ENCODE results near the gene TIMM21. TPM values are rescaled to one million over a fixed set of nuclear protein-coding genes. Genes with fewer than 3 reads are reported as not detected.

The TIMM21 gene
- total RNA-seq, 3 donors from 2014 or later = 30.8 to 38.1 (median 35.9) TPM

DNA sequence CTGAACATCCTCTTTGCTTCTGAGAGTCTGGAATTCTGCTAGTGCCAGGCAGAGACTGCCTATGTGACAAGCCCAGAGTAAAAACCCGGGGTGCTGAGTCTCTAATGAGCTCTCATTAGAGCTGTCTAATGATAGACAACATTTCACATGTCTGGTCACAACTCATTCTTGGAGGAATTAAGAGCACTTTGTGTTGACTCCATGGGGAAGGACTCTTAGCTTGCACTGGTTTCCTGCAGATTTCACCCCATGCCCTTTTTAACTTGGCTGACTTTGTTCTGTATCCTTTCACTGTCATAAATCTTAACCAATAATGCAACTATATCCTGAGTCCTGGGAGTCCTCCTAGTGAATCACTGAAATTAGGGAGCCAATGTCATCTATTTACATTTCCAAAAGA is 34.2 kb upstream of the TIMM21 start:
- Histone ChIP-seq H3K27me3 (no peaks in the 10 kb centered on the region), H3K4me3 (no peak overlapping the region), H3K4me1 (no peaks in the 10 kb centered on the region), H3K36me3 (no peaks in the 10 kb centered on the region), H3K27ac (no peak overlapping the region), H3K9me3 (peaks cover 0 to 4% of the 10 kb centered on the region in 2 donors)
- no peak for DNase-seq (ENCODE audit: low spot score in 2 of 2)
- TF ChIP-seq, protein P1, sequence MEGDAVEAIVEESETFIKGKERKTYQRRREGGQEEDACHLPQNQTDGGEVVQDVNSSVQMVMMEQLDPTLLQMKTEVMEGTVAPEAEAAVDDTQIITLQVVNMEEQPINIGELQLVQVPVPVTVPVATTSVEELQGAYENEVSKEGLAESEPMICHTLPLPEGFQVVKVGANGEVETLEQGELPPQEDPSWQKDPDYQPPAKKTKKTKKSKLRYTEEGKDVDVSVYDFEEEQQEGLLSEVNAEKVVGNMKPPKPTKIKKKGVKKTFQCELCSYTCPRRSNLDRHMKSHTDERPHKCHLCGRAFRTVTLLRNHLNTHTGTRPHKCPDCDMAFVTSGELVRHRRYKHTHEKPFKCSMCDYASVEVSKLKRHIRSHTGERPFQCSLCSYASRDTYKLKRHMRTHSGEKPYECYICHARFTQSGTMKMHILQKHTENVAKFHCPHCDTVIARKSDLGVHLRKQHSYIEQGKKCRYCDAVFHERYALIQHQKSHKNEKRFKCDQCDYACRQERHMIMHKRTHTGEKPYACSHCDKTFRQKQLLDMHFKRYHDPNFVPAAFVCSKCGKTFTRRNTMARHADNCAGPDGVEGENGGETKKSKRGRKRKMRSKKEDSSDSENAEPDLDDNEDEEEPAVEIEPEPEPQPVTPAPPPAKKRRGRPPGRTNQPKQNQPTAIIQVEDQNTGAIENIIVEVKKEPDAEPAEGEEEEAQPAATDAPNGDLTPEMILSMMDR (IDR thresholded peaks at IDR 0.05) = no peak
- TF ChIP-seq POLR2AphosphoS5 (IDR thresholded peaks at IDR 0.05) = no peak
- no peak for TF ChIP-seq POLR2A (IDR thresholded peaks at IDR 0.05)
- intact Hi-C loops (cut with DNase I; ENCODE audit: low total_unique reads) = no loop called here

DNA sequence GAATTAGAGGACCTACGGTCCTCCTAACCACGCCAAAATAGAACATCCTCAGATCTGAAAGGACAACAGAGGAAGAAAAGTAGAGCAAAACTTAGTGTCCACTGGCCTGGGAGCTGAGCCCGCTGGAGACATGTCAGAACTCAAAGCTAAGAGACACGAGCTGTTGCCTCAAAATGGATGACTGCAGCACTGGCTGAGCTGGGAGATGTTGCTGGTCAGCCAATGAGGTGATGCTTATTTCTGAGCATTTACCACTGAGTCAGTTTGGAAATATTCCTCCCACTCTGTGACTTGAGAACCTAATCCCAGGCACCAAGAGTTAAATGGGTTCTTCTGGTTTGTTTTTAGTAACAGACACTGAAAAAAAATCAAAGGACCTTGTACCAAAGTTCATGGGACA is 33.3 kb upstream of the TIMM21 start:
- H3K27ac ChIP-seq = no peak overlapping the region
- H3K4me3 ChIP-seq = no peak overlapping the region
- no peaks in the 10 kb centered on the region for H3K36me3 ChIP-seq
- intact Hi-C loops (cut with DNase I; ENCODE audit: low total_unique reads) = loop anchor here (5.0 kb wide), 1 partner anchor 1352 kb away; no protein-coding TSS in a partner anchor
- H3K4me1 ChIP-seq = no peaks in the 10 kb centered on the region
- no peaks in the 10 kb centered on the region for H3K9me3 ChIP-seq
- no peaks in the 10 kb centered on the region for H3K27me3 ChIP-seq
- no peak for DNase-seq (ENCODE audit: low spot score in 2 of 2)
- TF ChIP-seq POLR2A (IDR thresholded peaks at IDR 0.05) (no peak), POLR2AphosphoS5 (IDR thresholded peaks at IDR 0.05) (no peak)
- TF ChIP-seq, protein P1 (IDR thresholded peaks at IDR 0.05) = no peak

DNA sequence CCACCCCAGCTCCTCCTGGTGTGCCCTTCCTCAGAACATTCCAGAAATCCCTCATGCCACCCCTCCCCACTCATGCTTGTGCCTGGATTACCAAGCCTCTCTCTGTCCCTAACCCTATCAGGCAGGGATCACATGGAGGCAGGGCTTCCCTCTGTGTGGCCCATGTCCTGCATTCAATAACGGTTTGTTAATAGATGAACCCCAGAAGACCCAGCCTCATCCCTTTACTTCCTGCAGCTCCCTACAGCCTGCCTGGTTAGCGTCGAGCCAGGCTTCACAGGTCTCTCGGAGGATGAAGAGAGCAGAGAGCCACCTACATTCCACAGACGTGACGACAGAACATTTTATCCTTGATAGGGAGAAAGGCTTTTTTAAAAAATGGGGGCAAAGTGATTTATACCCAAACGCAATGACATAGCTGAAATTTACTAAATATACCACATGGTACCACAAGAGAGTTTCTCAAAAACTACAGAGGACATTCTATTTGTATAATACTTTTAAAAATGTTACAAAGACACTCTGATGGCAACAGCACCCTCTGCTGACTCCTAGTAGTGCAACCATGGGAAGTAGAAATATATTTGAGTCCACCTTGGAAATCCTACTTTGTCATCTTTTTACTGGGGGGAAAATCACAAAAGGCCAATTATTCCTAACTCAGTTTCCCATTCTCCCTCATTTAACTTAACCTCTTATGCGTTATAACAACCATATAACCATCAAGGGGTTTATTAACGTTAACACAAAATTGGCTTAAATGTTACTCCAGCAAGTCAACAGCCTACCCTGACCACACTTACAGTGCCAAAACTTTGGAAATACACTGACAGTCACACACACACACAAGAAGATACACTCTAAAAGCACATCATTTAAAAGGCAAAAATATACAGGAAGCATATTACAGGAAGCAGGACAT is 31.4 kb upstream of the TIMM21 start:
- Histone ChIP-seq H3K9me3 (no peaks in the 10 kb centered on the region), H3K4me1 (no peaks in the 10 kb centered on the region), H3K4me3 (no peak overlapping the region), H3K27ac (no peak overlapping the region), H3K27me3 (no peaks in the 10 kb centered on the region), H3K36me3 (no peaks in the 10 kb centered on the region)
- intact Hi-C loops (cut with DNase I; ENCODE audit: low total_unique reads) = loop anchor here (5.0 kb wide), 1 partner anchor 1350 kb away; no protein-coding TSS in a partner anchor
- no peak for DNase-seq (ENCODE audit: low spot score in 2 of 2)
- TF ChIP-seq POLR2A (IDR thresholded peaks at IDR 0.05) (no peak), POLR2AphosphoS5 (IDR thresholded peaks at IDR 0.05) (no peak)
- TF ChIP-seq, protein P1 (IDR thresholded peaks at IDR 0.05) = peak in 2 of 3 donors; percentile 18 to 23

DNA sequence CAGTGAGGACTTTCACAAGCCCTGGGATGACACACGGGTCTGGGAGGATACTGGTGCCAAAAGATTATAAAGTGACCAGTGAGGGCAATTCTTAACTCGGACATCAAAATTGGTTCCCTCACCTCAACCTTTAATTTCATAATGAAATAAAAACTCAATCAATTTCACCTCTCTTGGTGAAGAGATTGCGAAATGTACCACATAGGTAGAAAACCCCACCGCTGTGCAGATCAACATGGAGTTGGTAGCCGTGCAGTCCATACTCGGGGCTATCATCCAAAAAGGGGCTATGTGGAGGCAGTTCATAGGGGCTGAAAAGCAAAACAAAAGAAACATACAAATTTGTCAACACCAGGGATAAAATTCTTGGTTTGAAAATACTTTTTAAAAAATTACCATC is 25.1 kb upstream of the TIMM21 start:
- intact Hi-C loops (cut with DNase I; ENCODE audit: low total_unique reads) = no loop called here
- Histone ChIP-seq H3K27ac (no peak overlapping the region), H3K36me3 (no peaks in the 10 kb centered on the region), H3K27me3 (no peaks in the 10 kb centered on the region), H3K4me3 (no peak overlapping the region), H3K9me3 (no peaks in the 10 kb centered on the region), H3K4me1 (no peaks in the 10 kb centered on the region)
- DNase-seq (ENCODE audit: low spot score in 2 of 2) = no peak
- TF ChIP-seq, protein P1 (IDR thresholded peaks at IDR 0.05) = no peak
- TF ChIP-seq POLR2A (IDR thresholded peaks at IDR 0.05) = no peak
- no peak for TF ChIP-seq POLR2AphosphoS5 (IDR thresholded peaks at IDR 0.05)

DNA sequence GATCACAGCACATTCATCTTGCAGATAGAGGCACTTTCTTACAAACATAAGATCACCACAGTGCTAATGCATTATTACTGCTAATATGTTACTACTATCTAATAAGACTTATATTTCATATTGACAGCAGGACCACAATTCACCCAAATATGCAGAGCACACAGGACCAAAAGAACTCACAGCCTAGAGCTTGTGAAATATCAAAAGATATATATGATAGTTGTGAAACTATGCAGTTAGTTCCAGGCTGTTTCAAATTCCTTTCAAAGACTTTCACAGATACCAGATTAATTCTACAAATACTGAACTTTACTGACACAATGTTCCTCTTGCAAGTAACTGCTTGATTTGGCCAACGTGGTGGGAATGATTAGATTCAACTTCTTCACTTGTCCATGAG is 23.7 kb upstream of the TIMM21 start:
- Histone ChIP-seq H3K4me3 (no peak overlapping the region), H3K27ac (no peak overlapping the region), H3K36me3 (no peaks in the 10 kb centered on the region), H3K9me3 (no peaks in the 10 kb centered on the region), H3K4me1 (no peaks in the 10 kb centered on the region), H3K27me3 (no peaks in the 10 kb centered on the region)
- no peak for DNase-seq (ENCODE audit: low spot score in 2 of 2)
- intact Hi-C loops (cut with DNase I; ENCODE audit: low total_unique reads) = no loop called here
- TF ChIP-seq POLR2AphosphoS5 (IDR thresholded peaks at IDR 0.05) = no peak
- TF ChIP-seq, protein P1 (IDR thresholded peaks at IDR 0.05) = no peak
- TF ChIP-seq POLR2A (IDR thresholded peaks at IDR 0.05) = no peak
